Endothelial cell of umbilical vein (primary cell): Measurements from ENCODE around the gene ANKS1A. TPM values are rescaled to one million over a fixed set of nuclear protein-coding genes. Genes with fewer than 3 reads are reported as not detected.

Source experiments
- BruUV-seq: library from RNA; stranded (reverse); fragments of 400-500 nt; replicated peaks from 2 replicates; lab custom pipeline; 2021; lab: Mats Ljungman, UMichigan
- CTCF ChIA-PET: fragments of 300-600, 350-600 bp; sonication (Branson Sonifier 250); formaldehyde crosslinking; loops from one replicate; lab custom pipeline; 2021; ENCODE audit warnings: antibody characterized with exemption, inconsistent platforms; lab: Charles Lee
- POLR2A ChIA-PET: fragments of 300-600, 350-600 bp; sonication (Branson Sonifier 250); formaldehyde crosslinking; loops from one replicate; lab custom pipeline; 2021; ENCODE audit warnings: antibody characterized with exemption, inconsistent platforms; lab: Charles Lee
- DNase-seq: peaks from one replicate; pipeline ENCODE4 v3.0.0-alpha.2; 2011; ENCODE audit warnings: low read depth, low spot score
- FAIRE-seq: peaks from 2 replicates; lab custom pipeline; 2011; peaks lifted over from hg19 to GRCh38; lab: Jason Lieb, UNC
- H2AFZ ChIP-seq: 2 replicates; pipeline ENCODE4 v1.6.0; 2012; ENCODE audit warnings: low read depth, low read length, control low read depth, inconsistent platforms
- H3K27ac ChIP-seq: 2 replicates; pipeline ENCODE4 v1.5.1; 2011; ENCODE audit warnings: low read depth, mild to moderate bottlenecking, control low read depth, low read length, moderate library complexity; ENCODE audit not compliant: insufficient read depth
- H3K27me3 ChIP-seq, 2 experiments: 2 replicates each; pipeline versions ENCODE4 v1.6.0 to v1.6.1; 2011; ENCODE audit warnings: low read length in 2 of 2, mixed read lengths in 1 of 2; ENCODE audit not compliant: control insufficient read depth in 2 of 2, insufficient read depth in 2 of 2
- H3K36me3 ChIP-seq, 2 experiments: 2 replicates in 1 of 2; 3 replicates in 1 of 2; pipeline ENCODE4 v1.5.1; 2011; ENCODE audit warnings: low read length in 2 of 2, mild to moderate bottlenecking in 1 of 2, moderate library complexity in 1 of 2; ENCODE audit not compliant: control insufficient read depth in 2 of 2, insufficient read depth in 2 of 2; ENCODE audit errors: extremely low read depth in 1 of 2
- H3K4me1 ChIP-seq: 3 replicates; pipeline ENCODE4 v1.5.1; 2011; ENCODE audit warnings: mild to moderate bottlenecking, low read length; ENCODE audit not compliant: control insufficient read depth, insufficient read depth; ENCODE audit errors: extremely low read depth
- H3K4me2 ChIP-seq: 2 replicates; pipeline ENCODE4 v1.6.1; 2011; ENCODE audit warnings: low read length, control low read depth, mixed read lengths; ENCODE audit not compliant: insufficient read depth
- H3K4me3 ChIP-seq, 3 experiments: fragments of 200-600 bp in 1 of 3; sonication (generic), shearing (Covaris generic) in 1 of 3; replicated peaks in 1 of 3; 2 replicates each; pipeline ENCODE4 v1.5.1; 2011 to 2016; ENCODE audit warnings: control low read depth in 3 of 3, low read length in 3 of 3, mild to moderate bottlenecking in 2 of 3, inconsistent platforms in 1 of 3, low read depth in 1 of 3, moderate library complexity in 1 of 3; ENCODE audit not compliant: insufficient read depth in 1 of 3
- H3K79me2 ChIP-seq: 2 replicates; pipeline ENCODE4 v1.6.0; 2012; ENCODE audit warnings: low read length, inconsistent platforms; ENCODE audit not compliant: control insufficient read depth, insufficient read depth
- H3K9ac ChIP-seq: replicated peaks from 2 replicates; pipeline ENCODE3; 2011; ENCODE audit warnings: low read length, control low read depth; ENCODE audit not compliant: insufficient read depth; ENCODE audit errors: extremely low read depth
- H3K9me1 ChIP-seq: replicated peaks from 3 replicates; pipeline ENCODE4 v1.6.0; 2011; ENCODE audit warnings: mild to moderate bottlenecking, low read length; ENCODE audit not compliant: control insufficient read depth, insufficient read depth; ENCODE audit errors: extremely low read depth
- H3K9me3 ChIP-seq: replicated peaks from 2 replicates; pipeline ENCODE4 v1.5.1; 2012; ENCODE audit warnings: low read length, inconsistent platforms; ENCODE audit not compliant: control insufficient read depth, insufficient read depth
- H4K20me1 ChIP-seq: replicated peaks from 2 replicates; pipeline ENCODE3; 2011; ENCODE audit warnings: mild to moderate bottlenecking, low read length; ENCODE audit not compliant: control insufficient read depth, insufficient read depth; ENCODE audit errors: extremely low read depth
- EZH2 ChIP-seq: IDR thresholded peaks from 2 replicates; pipeline ENCODE4 v1.6.1; 2012; ENCODE audit warnings: borderline replicate concordance, low read depth, mild to moderate bottlenecking, moderate library complexity, low read length, inconsistent platforms; ENCODE audit not compliant: severe bottlenecking
- FOS ChIP-seq: IDR thresholded peaks from 2 replicates; pipeline ENCODE4 v1.6.1; 2011; ENCODE audit warnings: mild to moderate bottlenecking, low read length, moderate library complexity, borderline replicate concordance; ENCODE audit not compliant: insufficient read depth
- GATA2 ChIP-seq: IDR thresholded peaks from 2 replicates; pipeline ENCODE4 v1.7.0; 2011; ENCODE audit warnings: low read depth, mild to moderate bottlenecking, moderate library complexity, mixed read lengths, low read length; ENCODE audit not compliant: insufficient read length, insufficient read depth
- JUN ChIP-seq: IDR thresholded peaks from 2 replicates; pipeline ENCODE4 v1.6.1; 2011; ENCODE audit warnings: borderline replicate concordance, low read depth; ENCODE audit not compliant: insufficient read length, insufficient read depth
- MYC ChIP-seq: IDR thresholded peaks from one replicate; pipeline ENCODE4 v1.6.1; 2011; ENCODE audit warnings: mild to moderate bottlenecking, low read depth, low read length
- POLR2A ChIP-seq: IDR thresholded peaks from 2 replicates; pipeline ENCODE4 v1.6.1; 2012; ENCODE audit warnings: low read depth, mild to moderate bottlenecking, control low read depth, low read length
- POLR2AphosphoS5 ChIP-seq: IDR thresholded peaks from 2 replicates; pipeline ENCODE4 v1.6.1; 2012; ENCODE audit warnings: low read depth, mild to moderate bottlenecking, control low read depth, low read length, moderate library complexity; ENCODE audit not compliant: insufficient read depth
- dilution Hi-C: fragments of 300-500 bp; cut with MboI; formaldehyde crosslinking; loops from one replicate; pipeline ENCODE4 v1.15.0; 2019; ENCODE audit warnings: low sequenced_read_pairs; ENCODE audit not compliant: extremely low pct_ligation_motif_present
- intact Hi-C: fragments of 100-400 bp; cut with micrococcal nuclease; formaldehyde crosslinking; loops from one replicate; pipeline ENCODE4 v1.10.0; 2022
- polyA plus RNA-seq, 4 experiments: library from polyadenylated mRNA; depleted of rRNA in 3 of 4; stranded (reverse) in 3 of 4; unstranded in 1 of 4; fragments of >200 nt; gene quantifications; 2 replicates each; pipeline versions ENCODE4 v1.2.1 to v1.2.3, GENCODE V29; 2011 to 2012; ENCODE audit warnings: missing spikeins in 1 of 4
- total RNA-seq: library from RNA; stranded (reverse); gene quantifications from 2 replicates; pipeline ENCODE4 v1.2.3, GENCODE V29; 2021
- TF ChIP-seq, protein P1 (sequence below): IDR thresholded peaks from 2 replicates; pipeline ENCODE4 v1.6.1; 2011; ENCODE audit not compliant: insufficient read depth, insufficient read length
- TF ChIP-seq, protein P2 (sequence below), 2 donors: IDR thresholded peaks; 1 replicate in 1 of 2; 2 replicates in 1 of 2; pipeline ENCODE4 v1.5.1; 2011; ENCODE audit warnings: low read length in 2 of 2, mild to moderate bottlenecking in 2 of 2, moderate library complexity in 2 of 2, control low read depth in 1 of 2, inconsistent platforms in 1 of 2, low read depth in 1 of 2; ENCODE audit not compliant: insufficient read depth in 1 of 2; ENCODE audit errors: extremely low read depth in 1 of 2

The ANKS1A gene
- total and polyA plus RNA-seq, 2 donors (not counting 3 experiments of a cell fraction or from before 2014, with no cell fraction given), result 8.9 to 26.1 TPM

DNA sequence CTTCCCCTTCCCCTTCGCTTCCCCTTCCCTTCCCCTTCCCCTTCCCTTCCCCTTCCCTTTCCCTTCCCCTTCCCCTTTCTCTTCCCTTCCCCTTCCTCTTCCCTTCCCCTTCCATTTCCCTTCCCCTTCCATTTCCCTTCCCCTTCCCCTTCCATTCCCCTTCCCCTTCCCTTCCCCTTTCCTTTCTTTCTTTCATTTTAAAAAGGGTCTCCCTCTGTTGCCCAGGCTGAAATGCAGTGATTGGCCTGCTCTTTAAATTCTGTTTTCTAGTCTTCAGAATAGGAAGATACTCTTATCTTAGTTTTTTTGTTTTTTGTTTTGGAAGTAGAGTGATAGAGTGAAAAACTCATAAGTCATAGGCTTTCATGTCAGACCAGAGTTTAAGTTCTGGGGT, 85.2 kb downstream of the ANKS1A start:
- Histone ChIP-seq H3K4me1 (no peaks in the 10 kb centered on the region), H3K27ac (no peak overlapping the region), H3K9me3 (no peaks in the 10 kb centered on the region), H3K27me3 (no peaks in the 10 kb centered on the region), H3K79me2 (no peaks in the 10 kb centered on the region), H3K4me3 (no peak overlapping the region), H3K9me1 (no peaks in the 10 kb centered on the region), H2AFZ (no peak overlapping the region), H3K4me2 (no peak overlapping the region), H3K9ac (no peak overlapping the region), H3K36me3 (no peaks in the 10 kb centered on the region), H4K20me1 (no peaks in the 10 kb centered on the region)
- DNase-seq (no peak), FAIRE-seq (no peak)
- TF ChIP-seq, protein P1, sequence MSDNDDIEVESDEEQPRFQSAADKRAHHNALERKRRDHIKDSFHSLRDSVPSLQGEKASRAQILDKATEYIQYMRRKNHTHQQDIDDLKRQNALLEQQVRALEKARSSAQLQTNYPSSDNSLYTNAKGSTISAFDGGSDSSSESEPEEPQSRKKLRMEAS, result no peak
- TF ChIP-seq, protein P2, sequence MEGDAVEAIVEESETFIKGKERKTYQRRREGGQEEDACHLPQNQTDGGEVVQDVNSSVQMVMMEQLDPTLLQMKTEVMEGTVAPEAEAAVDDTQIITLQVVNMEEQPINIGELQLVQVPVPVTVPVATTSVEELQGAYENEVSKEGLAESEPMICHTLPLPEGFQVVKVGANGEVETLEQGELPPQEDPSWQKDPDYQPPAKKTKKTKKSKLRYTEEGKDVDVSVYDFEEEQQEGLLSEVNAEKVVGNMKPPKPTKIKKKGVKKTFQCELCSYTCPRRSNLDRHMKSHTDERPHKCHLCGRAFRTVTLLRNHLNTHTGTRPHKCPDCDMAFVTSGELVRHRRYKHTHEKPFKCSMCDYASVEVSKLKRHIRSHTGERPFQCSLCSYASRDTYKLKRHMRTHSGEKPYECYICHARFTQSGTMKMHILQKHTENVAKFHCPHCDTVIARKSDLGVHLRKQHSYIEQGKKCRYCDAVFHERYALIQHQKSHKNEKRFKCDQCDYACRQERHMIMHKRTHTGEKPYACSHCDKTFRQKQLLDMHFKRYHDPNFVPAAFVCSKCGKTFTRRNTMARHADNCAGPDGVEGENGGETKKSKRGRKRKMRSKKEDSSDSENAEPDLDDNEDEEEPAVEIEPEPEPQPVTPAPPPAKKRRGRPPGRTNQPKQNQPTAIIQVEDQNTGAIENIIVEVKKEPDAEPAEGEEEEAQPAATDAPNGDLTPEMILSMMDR (IDR thresholded peaks at IDR 0.05; ENCODE audit: extremely low read depth in 1 of 2, insufficient read depth in 1 of 2, low read depth in 1 of 2, low read length in 2 of 2), result no peak
- TF ChIP-seq EZH2 (no peak), POLR2AphosphoS5 (no peak), GATA2 (no peak), JUN (no peak), MYC (no peak), FOS (no peak), POLR2A (no peak)
- intact Hi-C loops, result no loop called here
- no TSS peak for BruUV-seq
- dilution Hi-C loops, result no loop called here
- POLR2A ChIA-PET, result no interaction called here
- CTCF ChIA-PET, result no interaction called here
